Measurements from ENCODE around the gene RASL11A.

Gene RASL11A

DNA sequence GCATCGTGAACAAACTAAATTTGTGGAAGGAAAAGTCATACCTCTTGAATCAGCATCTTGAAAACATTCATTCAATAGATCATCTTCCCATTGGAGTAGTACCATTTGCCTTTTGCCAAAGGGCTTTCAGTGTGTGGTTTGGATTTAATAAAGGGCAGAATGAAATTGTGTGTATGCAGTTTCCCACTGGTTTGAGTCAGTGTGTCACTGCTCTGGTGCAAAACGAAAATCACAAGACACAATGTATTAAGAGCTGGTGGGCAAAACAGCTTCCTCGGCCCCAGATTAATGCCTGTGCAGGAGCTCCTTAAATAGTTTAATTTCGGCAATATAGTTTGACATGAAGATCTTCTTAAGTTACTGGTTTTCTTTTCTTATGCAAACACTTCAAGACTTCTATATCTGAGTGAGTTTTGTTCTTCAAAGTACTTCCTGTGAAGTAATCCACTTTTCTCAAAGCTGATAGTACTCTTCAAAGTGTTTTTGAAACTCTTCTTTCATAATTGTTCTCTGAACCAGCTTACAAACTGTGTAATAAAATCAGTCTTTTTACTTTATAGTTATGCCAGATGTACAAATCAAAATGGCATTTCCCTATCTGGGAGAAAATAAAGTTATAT, 32.1 kb downstream of the RASL11A start:
- TF ChIP-seq, protein P1, sequence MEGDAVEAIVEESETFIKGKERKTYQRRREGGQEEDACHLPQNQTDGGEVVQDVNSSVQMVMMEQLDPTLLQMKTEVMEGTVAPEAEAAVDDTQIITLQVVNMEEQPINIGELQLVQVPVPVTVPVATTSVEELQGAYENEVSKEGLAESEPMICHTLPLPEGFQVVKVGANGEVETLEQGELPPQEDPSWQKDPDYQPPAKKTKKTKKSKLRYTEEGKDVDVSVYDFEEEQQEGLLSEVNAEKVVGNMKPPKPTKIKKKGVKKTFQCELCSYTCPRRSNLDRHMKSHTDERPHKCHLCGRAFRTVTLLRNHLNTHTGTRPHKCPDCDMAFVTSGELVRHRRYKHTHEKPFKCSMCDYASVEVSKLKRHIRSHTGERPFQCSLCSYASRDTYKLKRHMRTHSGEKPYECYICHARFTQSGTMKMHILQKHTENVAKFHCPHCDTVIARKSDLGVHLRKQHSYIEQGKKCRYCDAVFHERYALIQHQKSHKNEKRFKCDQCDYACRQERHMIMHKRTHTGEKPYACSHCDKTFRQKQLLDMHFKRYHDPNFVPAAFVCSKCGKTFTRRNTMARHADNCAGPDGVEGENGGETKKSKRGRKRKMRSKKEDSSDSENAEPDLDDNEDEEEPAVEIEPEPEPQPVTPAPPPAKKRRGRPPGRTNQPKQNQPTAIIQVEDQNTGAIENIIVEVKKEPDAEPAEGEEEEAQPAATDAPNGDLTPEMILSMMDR (IDR thresholded peaks at IDR 0.05; ENCODE audit: low read depth, low read length) = no peak
- DNase-seq (ENCODE audit: low read depth in 2 of 2) = no peak
- no peak overlapping the region for H3K4me3 ChIP-seq (replicated peaks in 1 of 2; ENCODE audit: low read depth in 2 of 2, low read length in 2 of 2)

DNA sequence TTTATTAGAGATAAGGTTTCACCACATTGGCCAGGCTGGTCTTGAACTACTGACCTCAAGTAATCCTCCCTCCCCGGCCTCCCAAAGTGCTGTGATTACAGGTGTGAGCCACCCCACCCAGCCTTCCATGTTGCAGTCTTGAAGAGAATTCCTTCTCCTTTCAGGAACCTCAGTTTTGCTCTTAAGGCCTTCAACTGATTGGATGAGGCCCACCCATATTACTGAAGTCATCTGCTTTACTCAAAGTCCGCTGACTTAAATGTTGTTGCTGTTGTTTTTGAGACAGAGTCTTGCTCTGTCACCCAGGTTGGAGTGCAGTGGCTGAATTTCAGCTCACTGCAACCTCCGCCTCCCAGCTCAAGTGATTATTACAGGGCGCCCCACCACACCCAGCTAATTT, 33.5 kb downstream of the RASL11A start:
- H3K4me3 ChIP-seq (replicated peaks in 1 of 2; ENCODE audit: low read depth in 2 of 2, low read length in 2 of 2) = no peak overlapping the region
- DNase-seq (ENCODE audit: low read depth in 2 of 2) = no peak
- TF ChIP-seq, protein P1 (IDR thresholded peaks at IDR 0.05; ENCODE audit: low read depth, low read length) = no peak

GRCh38 chr13:27304611-27305010, 34.0 kb downstream of the RASL11A start:
- TF ChIP-seq, protein P1 (IDR thresholded peaks at IDR 0.05; ENCODE audit: low read depth, low read length) = no peak
- DNase-seq (ENCODE audit: low read depth in 2 of 2) = no peak

DNA sequence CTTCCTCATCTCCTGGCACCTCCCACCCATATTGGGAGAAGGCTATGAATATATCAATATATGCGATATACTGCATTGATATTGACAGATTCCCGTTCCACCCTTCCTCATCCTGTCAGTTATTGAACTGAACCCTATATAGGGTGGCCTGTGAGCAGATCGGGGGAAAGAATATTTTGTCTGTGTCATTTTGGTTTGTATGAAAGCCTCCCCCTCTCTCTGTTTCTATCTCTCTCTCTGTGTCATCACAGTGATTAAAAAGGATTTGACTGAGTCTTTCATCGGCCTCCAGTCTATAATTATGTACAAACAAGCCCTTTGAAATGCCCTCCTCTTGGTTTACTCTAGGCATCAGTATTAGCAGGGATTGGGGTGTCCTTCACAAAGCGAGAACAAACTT, 35.7 kb downstream of the RASL11A start:
- DNase-seq (ENCODE audit: low read depth in 2 of 2) = no peak
- TF ChIP-seq, protein P1 (IDR thresholded peaks at IDR 0.05; ENCODE audit: low read depth, low read length) = no peak
- no peak overlapping the region for H3K4me3 ChIP-seq (replicated peaks in 1 of 2; ENCODE audit: low read depth in 2 of 2, low read length in 2 of 2)

More at GRCh38 chr13:27304611-27305010, 34.0 kb downstream of the RASL11A start:
- no peak overlapping the region for H3K4me3 ChIP-seq (replicated peaks in 1 of 2; ENCODE audit: low read depth in 2 of 2, low read length in 2 of 2)

GRCh38 chr13:27308941-27309340, 38.3 kb downstream of the RASL11A start:
- DNase-seq (ENCODE audit: low read depth in 2 of 2) = no peak
- H3K4me3 ChIP-seq (replicated peaks in 1 of 2; ENCODE audit: low read depth in 2 of 2, low read length in 2 of 2) = no peak overlapping the region
- TF ChIP-seq, protein P1 (IDR thresholded peaks at IDR 0.05; ENCODE audit: low read depth, low read length) = no peak

DNA sequence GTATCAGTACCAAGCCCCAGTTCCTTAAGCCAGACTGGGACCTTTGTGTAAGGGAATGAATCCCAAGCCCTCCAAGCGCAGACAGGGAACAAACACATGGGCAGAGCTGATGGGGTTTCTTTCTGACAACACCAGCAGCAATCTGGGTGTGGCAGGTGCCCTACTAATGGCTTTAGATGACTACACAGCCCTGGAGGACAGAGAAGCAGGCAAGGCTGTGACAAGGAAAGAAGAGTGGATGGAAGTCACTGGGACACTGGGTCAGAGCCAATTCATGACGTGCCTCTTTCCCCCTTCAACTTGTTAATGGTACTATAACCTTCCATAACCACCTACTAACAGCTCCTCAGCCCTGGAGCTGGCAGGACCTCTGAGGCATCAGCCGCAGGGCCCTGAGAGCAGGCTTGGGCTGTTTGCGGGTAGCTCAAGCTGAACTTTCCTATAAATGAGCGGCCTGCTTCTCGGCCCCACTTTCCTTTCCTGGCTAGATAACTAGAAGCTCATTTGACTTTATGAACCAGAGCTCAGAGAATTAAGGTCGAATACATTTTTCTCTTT, 38.9 kb downstream of the RASL11A start:
- H3K4me3 ChIP-seq (replicated peaks in 1 of 2; ENCODE audit: low read depth in 2 of 2, low read length in 2 of 2) = no peak overlapping the region
- DNase-seq (ENCODE audit: low read depth in 2 of 2) = no peak
- TF ChIP-seq, protein P1 (IDR thresholded peaks at IDR 0.05; ENCODE audit: low read depth, low read length) = no peak
